Endothelial cell of umbilical vein (primary cell): ENCODE data around the gene KLF1. TPM values are rescaled to one million over a fixed set of nuclear protein-coding genes. Genes with fewer than 3 reads are reported as not detected.
A peak's percentile ranks its signal among the peaks of the same experiment; 100 is the strongest.

ENCODE experiments used
- BruUV-seq: library from RNA; stranded (reverse); fragments of 400-500 nt; replicated peaks from 2 replicates; lab custom pipeline; 2021; lab: Mats Ljungman, UMichigan
- CTCF ChIA-PET: fragments of 300-600, 350-600 bp; sonication (Branson Sonifier 250); formaldehyde crosslinking; loops from one replicate; lab custom pipeline; 2021; ENCODE audit warnings: antibody characterized with exemption, inconsistent platforms; lab: Charles Lee
- POLR2A ChIA-PET: fragments of 300-600, 350-600 bp; sonication (Branson Sonifier 250); formaldehyde crosslinking; loops from one replicate; lab custom pipeline; 2021; ENCODE audit warnings: antibody characterized with exemption, inconsistent platforms; lab: Charles Lee
- DNase-seq: peaks from one replicate; pipeline ENCODE4 v3.0.0-alpha.2; 2011; ENCODE audit warnings: low read depth, low spot score
- FAIRE-seq: peaks from 2 replicates; lab custom pipeline; 2011; peaks lifted over from hg19 to GRCh38; lab: Jason Lieb, UNC
- H2AFZ ChIP-seq: 2 replicates; pipeline ENCODE4 v1.6.0; 2012; ENCODE audit warnings: low read depth, low read length, control low read depth, inconsistent platforms
- H3K27ac ChIP-seq: 2 replicates; pipeline ENCODE4 v1.5.1; 2011; ENCODE audit warnings: low read depth, mild to moderate bottlenecking, control low read depth, low read length, moderate library complexity; ENCODE audit not compliant: insufficient read depth
- H3K27me3 ChIP-seq, 2 experiments: 2 replicates each; pipeline versions ENCODE4 v1.6.0 to v1.6.1; 2011; ENCODE audit warnings: low read length in 2 of 2, mixed read lengths in 1 of 2; ENCODE audit not compliant: control insufficient read depth in 2 of 2, insufficient read depth in 2 of 2
- H3K36me3 ChIP-seq, 2 experiments: 2 replicates in 1 of 2; 3 replicates in 1 of 2; pipeline ENCODE4 v1.5.1; 2011; ENCODE audit warnings: low read length in 2 of 2, mild to moderate bottlenecking in 1 of 2, moderate library complexity in 1 of 2; ENCODE audit not compliant: control insufficient read depth in 2 of 2, insufficient read depth in 2 of 2; ENCODE audit errors: extremely low read depth in 1 of 2
- H3K4me1 ChIP-seq: 3 replicates; pipeline ENCODE4 v1.5.1; 2011; ENCODE audit warnings: mild to moderate bottlenecking, low read length; ENCODE audit not compliant: control insufficient read depth, insufficient read depth; ENCODE audit errors: extremely low read depth
- H3K4me2 ChIP-seq: 2 replicates; pipeline ENCODE4 v1.6.1; 2011; ENCODE audit warnings: low read length, control low read depth, mixed read lengths; ENCODE audit not compliant: insufficient read depth
- H3K4me3 ChIP-seq, 3 experiments: fragments of 200-600 bp in 1 of 3; sonication (generic), shearing (Covaris generic) in 1 of 3; replicated peaks in 1 of 3; 2 replicates each; pipeline ENCODE4 v1.5.1; 2011 to 2016; ENCODE audit warnings: control low read depth in 3 of 3, low read length in 3 of 3, mild to moderate bottlenecking in 2 of 3, inconsistent platforms in 1 of 3, low read depth in 1 of 3, moderate library complexity in 1 of 3; ENCODE audit not compliant: insufficient read depth in 1 of 3
- H3K79me2 ChIP-seq: 2 replicates; pipeline ENCODE4 v1.6.0; 2012; ENCODE audit warnings: low read length, inconsistent platforms; ENCODE audit not compliant: control insufficient read depth, insufficient read depth
- H3K9ac ChIP-seq: replicated peaks from 2 replicates; pipeline ENCODE3; 2011; ENCODE audit warnings: low read length, control low read depth; ENCODE audit not compliant: insufficient read depth; ENCODE audit errors: extremely low read depth
- H3K9me1 ChIP-seq: replicated peaks from 3 replicates; pipeline ENCODE4 v1.6.0; 2011; ENCODE audit warnings: mild to moderate bottlenecking, low read length; ENCODE audit not compliant: control insufficient read depth, insufficient read depth; ENCODE audit errors: extremely low read depth
- H3K9me3 ChIP-seq: replicated peaks from 2 replicates; pipeline ENCODE4 v1.5.1; 2012; ENCODE audit warnings: low read length, inconsistent platforms; ENCODE audit not compliant: control insufficient read depth, insufficient read depth
- H4K20me1 ChIP-seq: replicated peaks from 2 replicates; pipeline ENCODE3; 2011; ENCODE audit warnings: mild to moderate bottlenecking, low read length; ENCODE audit not compliant: control insufficient read depth, insufficient read depth; ENCODE audit errors: extremely low read depth
- EZH2 ChIP-seq: IDR thresholded peaks from 2 replicates; pipeline ENCODE4 v1.6.1; 2012; ENCODE audit warnings: borderline replicate concordance, low read depth, mild to moderate bottlenecking, moderate library complexity, low read length, inconsistent platforms; ENCODE audit not compliant: severe bottlenecking
- FOS ChIP-seq: IDR thresholded peaks from 2 replicates; pipeline ENCODE4 v1.6.1; 2011; ENCODE audit warnings: mild to moderate bottlenecking, low read length, moderate library complexity, borderline replicate concordance; ENCODE audit not compliant: insufficient read depth
- GATA2 ChIP-seq: IDR thresholded peaks from 2 replicates; pipeline ENCODE4 v1.7.0; 2011; ENCODE audit warnings: low read depth, mild to moderate bottlenecking, moderate library complexity, mixed read lengths, low read length; ENCODE audit not compliant: insufficient read length, insufficient read depth
- JUN ChIP-seq: IDR thresholded peaks from 2 replicates; pipeline ENCODE4 v1.6.1; 2011; ENCODE audit warnings: borderline replicate concordance, low read depth; ENCODE audit not compliant: insufficient read length, insufficient read depth
- MYC ChIP-seq: IDR thresholded peaks from one replicate; pipeline ENCODE4 v1.6.1; 2011; ENCODE audit warnings: mild to moderate bottlenecking, low read depth, low read length
- POLR2A ChIP-seq: IDR thresholded peaks from 2 replicates; pipeline ENCODE4 v1.6.1; 2012; ENCODE audit warnings: low read depth, mild to moderate bottlenecking, control low read depth, low read length
- POLR2AphosphoS5 ChIP-seq: IDR thresholded peaks from 2 replicates; pipeline ENCODE4 v1.6.1; 2012; ENCODE audit warnings: low read depth, mild to moderate bottlenecking, control low read depth, low read length, moderate library complexity; ENCODE audit not compliant: insufficient read depth
- dilution Hi-C: fragments of 300-500 bp; cut with MboI; formaldehyde crosslinking; loops from one replicate; pipeline ENCODE4 v1.15.0; 2019; ENCODE audit warnings: low sequenced_read_pairs; ENCODE audit not compliant: extremely low pct_ligation_motif_present
- intact Hi-C: fragments of 100-400 bp; cut with micrococcal nuclease; formaldehyde crosslinking; loops from one replicate; pipeline ENCODE4 v1.10.0; 2022
- polyA plus RNA-seq, 4 experiments: library from polyadenylated mRNA; depleted of rRNA in 3 of 4; stranded (reverse) in 3 of 4; unstranded in 1 of 4; fragments of >200 nt; gene quantifications; 2 replicates each; pipeline versions ENCODE4 v1.2.1 to v1.2.3, GENCODE V29; 2011 to 2012; ENCODE audit warnings: missing spikeins in 1 of 4
- total RNA-seq: library from RNA; stranded (reverse); gene quantifications from 2 replicates; pipeline ENCODE4 v1.2.3, GENCODE V29; 2021
- TF ChIP-seq, protein P1 (sequence below): IDR thresholded peaks from 2 replicates; pipeline ENCODE4 v1.6.1; 2011; ENCODE audit not compliant: insufficient read depth, insufficient read length
- TF ChIP-seq, protein P2 (sequence below), 2 donors: IDR thresholded peaks; 1 replicate in 1 of 2; 2 replicates in 1 of 2; pipeline ENCODE4 v1.5.1; 2011; ENCODE audit warnings: low read length in 2 of 2, mild to moderate bottlenecking in 2 of 2, moderate library complexity in 2 of 2, control low read depth in 1 of 2, inconsistent platforms in 1 of 2, low read depth in 1 of 2; ENCODE audit not compliant: insufficient read depth in 1 of 2; ENCODE audit errors: extremely low read depth in 1 of 2

The KLF1 gene
- total and polyA plus RNA-seq, 2 donors (not counting 3 experiments of a cell fraction or from before 2014, with no cell fraction given), result not detected

DNA sequence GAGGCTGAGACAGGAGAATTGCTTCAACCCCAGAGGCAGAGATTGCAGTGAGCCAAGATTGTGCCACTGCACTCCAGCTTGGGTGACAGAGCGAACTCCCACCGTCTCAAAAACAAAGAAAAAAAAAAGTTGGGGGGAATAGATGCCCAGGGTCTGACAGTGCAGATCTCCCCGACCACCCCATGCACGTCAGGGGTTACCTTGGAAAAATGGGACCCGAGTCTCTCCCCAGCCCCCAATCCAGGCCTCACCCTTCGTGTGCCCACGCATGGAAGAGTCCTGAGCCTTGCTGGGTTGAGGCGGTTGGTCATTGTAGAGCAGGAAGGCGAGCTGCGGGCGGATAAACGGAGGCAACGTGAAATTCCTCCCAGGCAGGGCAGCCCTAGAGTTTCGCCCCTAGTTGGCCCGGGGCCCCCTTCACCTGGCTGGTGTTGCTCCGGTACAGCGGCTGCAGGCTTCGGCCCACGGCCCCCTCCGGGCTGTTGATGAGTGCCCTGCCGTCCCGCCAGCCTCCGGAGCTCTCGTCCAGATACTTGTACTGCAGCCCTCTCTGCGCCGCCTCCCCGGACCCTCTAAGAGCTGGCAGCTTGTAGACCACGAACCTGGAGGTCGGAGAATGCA, 6.3 kb downstream of the KLF1 start:
- no TSS peak for BruUV-seq
- FAIRE-seq, result no peak
- intact Hi-C loops (loop anchor here (2.0 kb wide), 1 partner anchor 38 kb away; the partner anchor contains the start of gene SYCE2), dilution Hi-C loops (no loop called here)
- CTCF ChIA-PET, result interaction anchor here (1.1 to 3.5 kb wide), 7 partner anchors 9 to 120 kb away, joined by 3 to 22 read pairs (median 12); partner anchors contain the start of gene GCDH
- Histone ChIP-seq H4K20me1 (no peaks in the 10 kb centered on the region), H3K27ac (peak overlapping the region; percentile 49), H3K4me2 (peak overlapping the region; percentile 66), H3K27me3 (peaks cover 7 to 15% of the 10 kb centered on the region in 2 experiments), H2AFZ (peak overlapping the region; percentile 70), H3K79me2 (no peaks in the 10 kb centered on the region), H3K9me1 (no peaks in the 10 kb centered on the region), H3K9ac (peak overlapping the region; percentile 56), H3K9me3 (no peaks in the 10 kb centered on the region), H3K4me3 (peak overlapping the region; percentile 25 to 78 (median 49)), H3K36me3 (peaks cover 0 to 5% of the 10 kb centered on the region in 2 experiments), H3K4me1 (peaks cover 4% of the 10 kb centered on the region)
- no peak for DNase-seq
- TF ChIP-seq POLR2AphosphoS5, result no peak
- TF ChIP-seq, protein P1, sequence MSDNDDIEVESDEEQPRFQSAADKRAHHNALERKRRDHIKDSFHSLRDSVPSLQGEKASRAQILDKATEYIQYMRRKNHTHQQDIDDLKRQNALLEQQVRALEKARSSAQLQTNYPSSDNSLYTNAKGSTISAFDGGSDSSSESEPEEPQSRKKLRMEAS, result no peak
- no peak for TF ChIP-seq MYC
- TF ChIP-seq FOS, result no peak
- TF ChIP-seq JUN, result no peak
- TF ChIP-seq, protein P2, sequence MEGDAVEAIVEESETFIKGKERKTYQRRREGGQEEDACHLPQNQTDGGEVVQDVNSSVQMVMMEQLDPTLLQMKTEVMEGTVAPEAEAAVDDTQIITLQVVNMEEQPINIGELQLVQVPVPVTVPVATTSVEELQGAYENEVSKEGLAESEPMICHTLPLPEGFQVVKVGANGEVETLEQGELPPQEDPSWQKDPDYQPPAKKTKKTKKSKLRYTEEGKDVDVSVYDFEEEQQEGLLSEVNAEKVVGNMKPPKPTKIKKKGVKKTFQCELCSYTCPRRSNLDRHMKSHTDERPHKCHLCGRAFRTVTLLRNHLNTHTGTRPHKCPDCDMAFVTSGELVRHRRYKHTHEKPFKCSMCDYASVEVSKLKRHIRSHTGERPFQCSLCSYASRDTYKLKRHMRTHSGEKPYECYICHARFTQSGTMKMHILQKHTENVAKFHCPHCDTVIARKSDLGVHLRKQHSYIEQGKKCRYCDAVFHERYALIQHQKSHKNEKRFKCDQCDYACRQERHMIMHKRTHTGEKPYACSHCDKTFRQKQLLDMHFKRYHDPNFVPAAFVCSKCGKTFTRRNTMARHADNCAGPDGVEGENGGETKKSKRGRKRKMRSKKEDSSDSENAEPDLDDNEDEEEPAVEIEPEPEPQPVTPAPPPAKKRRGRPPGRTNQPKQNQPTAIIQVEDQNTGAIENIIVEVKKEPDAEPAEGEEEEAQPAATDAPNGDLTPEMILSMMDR (IDR thresholded peaks at IDR 0.05; ENCODE audit: extremely low read depth in 1 of 2, insufficient read depth in 1 of 2, low read depth in 1 of 2, low read length in 2 of 2), result no peak
- TF ChIP-seq EZH2, result no peak
- no peak for TF ChIP-seq POLR2A
- no peak for TF ChIP-seq GATA2
- POLR2A ChIA-PET, result interaction anchor here (0.7 to 1.0 kb wide), 2 partner anchors 10 to 270 kb away, joined by 3 to 10 read pairs; partner anchors contain the start of genes GCDH, ZNF490 and ZNF791
